SU-DHL-6 (cell line): ENCODE measurements around the gene EEF1A2.

Experiments
- EZH2phosphoT487 ChIP-seq: fragments of 200-600 bp; sonication (generic), shearing (Covaris generic); conservative IDR thresholded peaks from 2 replicates; pipeline ENCODE4 v1.6.1; 2018; ENCODE audit warnings: mild to moderate bottlenecking, antibody characterized with exemption, low read length, moderate library complexity, mixed read lengths
- TF ChIP-seq, protein P1 (sequence below): fragments of 200-600 bp; sonication (generic); IDR thresholded peaks from one replicate; pipeline ENCODE4 v1.5.1; 2017; ENCODE audit warnings: antibody characterized with exemption, mild to moderate bottlenecking, low read length, moderate library complexity; ENCODE audit not compliant: insufficient read depth, poor library complexity, severe bottlenecking

- TF ChIP-seq, protein P1, sequence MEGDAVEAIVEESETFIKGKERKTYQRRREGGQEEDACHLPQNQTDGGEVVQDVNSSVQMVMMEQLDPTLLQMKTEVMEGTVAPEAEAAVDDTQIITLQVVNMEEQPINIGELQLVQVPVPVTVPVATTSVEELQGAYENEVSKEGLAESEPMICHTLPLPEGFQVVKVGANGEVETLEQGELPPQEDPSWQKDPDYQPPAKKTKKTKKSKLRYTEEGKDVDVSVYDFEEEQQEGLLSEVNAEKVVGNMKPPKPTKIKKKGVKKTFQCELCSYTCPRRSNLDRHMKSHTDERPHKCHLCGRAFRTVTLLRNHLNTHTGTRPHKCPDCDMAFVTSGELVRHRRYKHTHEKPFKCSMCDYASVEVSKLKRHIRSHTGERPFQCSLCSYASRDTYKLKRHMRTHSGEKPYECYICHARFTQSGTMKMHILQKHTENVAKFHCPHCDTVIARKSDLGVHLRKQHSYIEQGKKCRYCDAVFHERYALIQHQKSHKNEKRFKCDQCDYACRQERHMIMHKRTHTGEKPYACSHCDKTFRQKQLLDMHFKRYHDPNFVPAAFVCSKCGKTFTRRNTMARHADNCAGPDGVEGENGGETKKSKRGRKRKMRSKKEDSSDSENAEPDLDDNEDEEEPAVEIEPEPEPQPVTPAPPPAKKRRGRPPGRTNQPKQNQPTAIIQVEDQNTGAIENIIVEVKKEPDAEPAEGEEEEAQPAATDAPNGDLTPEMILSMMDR: no peak
- TF ChIP-seq EZH2phosphoT487: no peak
Observed at GRCh38 chr20:63466250-63466825, 32.5 kb downstream of the EEF1A2 start.
